NCI-H2107 (cell line): ENCODE data around the gene CCM2.

Experiments
- DNase-seq: peaks from one replicate; lab custom pipeline; 2025; lab: John Stamatoyannopoulos, UW

Gene CCM2

DNA sequence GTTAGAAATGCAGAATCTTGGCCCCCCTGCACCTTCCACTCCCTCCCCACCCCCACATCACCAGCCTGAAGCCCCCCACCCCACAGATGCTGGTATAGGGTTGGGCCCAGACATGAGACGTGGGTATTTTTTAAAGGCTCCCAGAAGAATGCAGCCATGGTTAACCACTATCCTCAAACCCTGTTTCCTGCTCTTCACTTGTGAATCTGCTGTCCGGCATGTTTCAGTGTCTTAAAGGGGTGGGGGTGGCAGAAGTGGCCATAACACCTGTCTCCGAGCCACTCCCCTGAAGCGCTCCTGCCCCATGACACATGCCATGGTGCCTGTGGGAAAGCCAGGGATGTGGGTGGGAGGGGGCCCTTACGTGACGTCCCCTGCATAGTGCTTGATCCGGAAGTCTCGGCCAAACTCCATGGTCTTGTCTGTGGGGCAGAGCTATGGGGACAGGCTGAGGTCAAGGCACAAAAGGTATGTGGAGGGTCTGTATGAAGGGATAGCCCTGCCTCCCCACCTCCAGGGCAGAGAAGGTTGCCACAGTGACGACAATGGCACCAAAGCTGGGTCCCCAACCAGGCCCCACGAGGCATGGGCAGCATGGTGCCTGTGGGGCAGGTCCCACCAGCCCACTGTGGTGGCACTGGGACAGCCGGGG is 30.8 kb upstream of the CCM2 start:
- no peak for DNase-seq

DNA sequence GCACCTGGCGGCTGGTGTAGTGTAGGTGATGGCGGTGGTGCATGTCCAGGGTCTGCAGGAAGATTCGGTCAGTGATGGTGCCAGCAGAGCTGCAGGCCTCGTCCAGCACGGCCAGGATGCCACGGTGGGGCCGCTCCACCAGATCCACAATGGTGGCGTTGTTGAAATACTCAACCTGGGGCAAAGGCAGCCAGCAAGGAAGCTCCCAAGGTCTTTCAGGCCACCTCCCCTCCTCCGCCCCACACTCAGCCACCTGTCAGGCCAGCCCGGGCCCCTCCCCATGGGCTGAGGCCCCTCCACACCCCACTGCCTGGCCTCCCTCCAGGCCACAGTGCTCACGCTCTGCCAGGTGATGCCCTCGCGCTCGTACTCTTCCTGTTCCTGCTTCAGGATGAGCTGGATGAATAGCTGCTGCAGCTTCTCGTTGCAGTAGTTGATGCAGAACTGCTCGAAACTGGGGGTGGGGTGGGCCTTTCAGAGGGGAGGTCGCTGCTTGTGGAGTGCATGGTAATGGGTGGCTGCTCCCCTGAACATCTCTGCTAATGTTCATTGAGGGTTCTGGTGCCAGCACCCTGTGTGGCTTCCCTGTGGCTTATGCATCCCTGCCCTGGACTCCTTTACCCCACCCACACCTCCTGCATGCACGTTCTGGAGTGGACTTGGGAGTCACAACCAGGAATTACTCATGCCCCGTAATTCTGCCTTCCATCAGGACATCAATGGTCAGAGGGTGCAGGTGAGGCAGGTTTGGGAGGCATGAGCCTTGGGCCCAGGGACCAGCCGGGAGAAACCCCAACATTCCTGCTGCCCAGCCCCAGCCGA is 30.1 kb upstream of the CCM2 start:
- DNase-seq: no peak

- DNase-seq: no peak
Observed at GRCh38 chr7:44970523-44971051, 29.4 kb upstream of the CCM2 start.

DNA sequence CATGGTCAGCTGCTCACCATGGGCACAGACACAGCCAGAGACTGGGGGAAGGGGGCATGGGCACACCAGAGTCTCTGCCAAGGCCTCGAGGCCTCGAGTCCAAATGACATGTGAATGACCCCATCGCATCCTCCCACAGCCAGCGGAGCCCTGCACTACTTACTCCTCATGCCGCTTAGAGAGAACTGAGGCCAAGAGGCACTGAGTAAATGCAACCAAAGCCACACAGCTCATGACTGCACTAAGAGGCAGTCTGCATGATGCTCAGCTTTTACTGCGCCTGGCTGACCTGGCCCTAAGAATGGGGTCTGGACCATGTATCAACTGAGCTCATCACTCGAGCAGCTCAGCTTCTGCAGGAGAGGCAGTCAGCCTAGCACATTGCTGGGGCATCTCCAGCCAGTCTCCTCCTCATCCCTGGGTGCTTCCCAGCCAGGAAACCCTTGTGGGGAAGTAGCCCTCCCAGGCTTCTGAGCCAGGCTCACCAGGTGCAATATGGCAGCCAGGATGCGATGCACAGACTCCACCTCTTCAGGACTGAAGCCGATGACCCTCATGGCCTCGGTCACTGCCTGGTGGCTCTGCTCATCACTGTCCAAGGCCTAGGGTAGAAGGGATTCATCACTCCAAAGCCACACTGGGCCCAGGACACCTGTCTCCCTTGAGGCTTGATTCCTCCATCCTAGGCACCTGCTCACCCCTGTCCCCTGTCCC is 28.7 kb upstream of the CCM2 start:
- DNase-seq: no peak

- no peak for DNase-seq
Observed at GRCh38 chr7:44971902-44972441, 28.0 kb upstream of the CCM2 start.

DNA sequence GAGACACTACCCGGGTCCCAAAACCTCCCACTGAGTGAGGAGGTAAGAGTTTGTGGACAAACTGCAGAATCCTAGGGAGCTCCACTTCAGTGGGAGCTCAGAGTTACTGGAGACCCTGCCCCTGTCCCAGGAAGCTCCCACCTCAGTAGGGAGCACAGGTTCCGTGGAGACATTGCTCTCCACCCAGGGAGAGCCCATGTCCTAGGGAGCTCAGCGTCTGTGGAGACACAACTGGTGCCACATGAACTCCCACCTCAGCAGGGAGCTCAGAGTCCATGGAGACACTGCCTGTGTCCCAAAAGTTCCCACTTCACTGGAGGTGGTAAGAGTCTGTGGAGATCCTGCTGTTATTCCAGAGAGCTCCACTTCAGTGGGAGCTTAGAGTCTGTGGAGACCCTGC is 27.4 kb upstream of the CCM2 start:
- no peak for DNase-seq

DNA sequence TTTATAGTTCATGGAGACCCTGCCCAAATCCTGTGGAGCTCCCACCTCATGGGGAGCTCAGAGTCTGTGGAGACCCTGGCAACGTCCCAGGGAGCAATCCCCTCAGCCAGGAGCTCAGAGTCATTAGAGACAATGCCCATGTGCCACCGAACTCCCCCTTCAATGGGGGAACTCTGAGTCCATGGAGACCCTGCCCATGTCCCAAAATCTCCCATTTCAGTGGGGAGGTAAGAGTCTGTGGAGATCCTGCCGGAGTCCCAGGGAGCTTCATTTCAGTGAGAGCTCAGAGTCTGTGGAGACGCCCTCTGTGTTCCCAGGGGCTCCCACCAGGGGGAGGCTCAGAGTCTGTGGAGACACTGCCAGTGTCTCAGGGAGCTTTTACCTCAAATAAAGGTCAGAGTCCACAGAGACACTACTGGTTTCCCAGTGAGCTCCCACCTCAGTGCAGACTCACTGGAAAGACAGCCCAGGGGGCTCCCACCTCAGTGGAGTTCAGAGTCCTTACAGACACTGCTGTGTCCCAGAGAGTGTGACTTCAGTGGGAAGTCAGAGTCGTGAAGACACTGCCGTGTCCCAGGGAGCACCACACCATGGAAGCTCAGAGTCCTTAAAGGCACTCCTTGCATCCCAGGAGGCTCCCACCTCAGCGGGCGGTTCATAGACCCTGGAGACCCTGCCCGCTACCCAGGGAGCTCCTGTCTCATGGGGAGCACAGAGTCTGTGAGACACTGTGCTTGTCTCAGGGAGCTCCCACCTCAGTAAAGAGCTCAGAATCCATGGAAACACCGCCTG is 26.2 kb upstream of the CCM2 start:
- DNase-seq: no peak

DNA sequence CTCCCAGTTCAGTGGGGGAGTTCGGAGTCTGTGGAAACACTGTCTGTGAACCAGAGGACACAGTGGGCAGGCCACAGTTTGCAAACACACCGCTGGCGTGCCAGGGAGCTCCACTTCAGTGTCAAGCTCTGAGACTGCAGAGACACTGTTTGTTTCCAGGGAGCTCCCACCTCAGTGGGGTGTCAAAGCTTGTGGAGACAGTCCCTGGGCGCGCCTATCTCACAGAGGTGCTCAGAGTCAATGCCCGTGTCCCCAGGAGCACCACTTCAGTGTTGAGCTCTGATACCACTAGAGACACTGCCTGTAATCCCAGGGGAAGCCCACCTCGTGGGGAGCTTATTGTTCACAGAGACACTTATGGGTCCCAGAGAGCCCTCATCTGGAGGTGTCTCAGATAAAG is 25.5 kb upstream of the CCM2 start:
- DNase-seq: peak; percentile 67

GRCh38 chr7:44975331-44976039 is 24.5 kb upstream of the CCM2 start:
- no peak for DNase-seq

- DNase-seq: no peak
Observed at GRCh38 chr7:44976040-44976745, 23.8 kb upstream of the CCM2 start.

DNA sequence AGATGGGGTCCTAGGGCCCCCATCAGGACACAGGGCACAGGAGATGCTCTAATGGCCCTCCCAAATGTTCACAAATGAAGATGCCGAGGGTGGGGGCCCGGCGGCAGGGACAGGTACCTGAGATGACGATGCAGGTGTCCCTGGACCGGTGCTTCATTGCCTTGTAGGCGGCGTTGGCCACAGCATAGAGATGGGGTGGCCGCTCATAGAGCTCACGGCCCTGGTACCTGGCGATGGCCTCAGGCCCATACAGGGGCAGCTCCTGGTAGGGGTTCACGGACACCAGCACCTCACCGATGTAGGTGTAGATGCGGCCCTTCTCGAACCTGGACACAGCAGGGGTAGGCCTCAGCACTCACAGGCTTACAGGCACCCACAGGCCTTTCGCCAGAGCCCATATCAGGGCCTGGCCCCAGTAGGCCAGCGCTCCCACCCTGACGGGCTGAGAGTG is 23.2 kb upstream of the CCM2 start:
- no peak for DNase-seq

GRCh38 chr7:44977304-44977958 is 22.6 kb upstream of the CCM2 start:
- no peak for DNase-seq

DNA sequence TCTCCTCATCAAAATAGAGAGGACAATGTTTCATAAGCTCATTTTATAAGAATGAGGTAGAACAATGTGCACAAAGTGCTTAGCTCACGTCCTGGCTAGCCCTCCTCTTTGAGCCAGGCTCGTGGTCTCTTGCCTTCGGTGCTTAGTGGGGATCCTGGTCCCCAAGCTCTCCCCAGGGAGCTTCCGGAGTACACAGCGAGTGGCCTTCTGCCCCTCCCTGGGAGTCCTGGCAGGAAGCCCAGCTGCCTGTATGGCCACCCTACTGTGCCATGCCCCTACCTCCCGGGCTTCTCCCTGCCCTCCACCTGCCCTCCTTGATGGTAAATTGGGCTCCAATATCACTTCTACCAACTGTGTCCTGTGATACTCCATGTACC is 22.1 kb upstream of the CCM2 start:
- DNase-seq: peak; percentile 56

- no peak for DNase-seq
Observed at GRCh38 chr7:44978511-44979366, 21.3 kb upstream of the CCM2 start, which contains the start of gene MYO1G. Gene MYO1G (minus strand): TSS chr7:44979015. CDS start chr7:44978961, 54 bp downstream.

- no peak for DNase-seq
Observed at GRCh38 chr7:44979481-44980392, 20.3 kb upstream of the CCM2 start.

GRCh38 chr7:44980393-44981034 is 19.5 kb upstream of the CCM2 start:
- no peak for DNase-seq
